GM23248 (cell line): ENCODE data around the gene ZBTB16. TPM values are rescaled to one million over a fixed set of nuclear protein-coding genes. Genes with fewer than 3 reads are reported as not detected.

Experiments used
- DNase-seq: peaks from one replicate; pipeline ENCODE4 v3.0.0-alpha.2; 2015
- H2AFZ ChIP-seq: fragments of 200-600 bp; sonication (generic); 2 replicates; pipeline ENCODE4 v1.6.1; 2016; ENCODE audit warnings: antibody characterized with exemption
- H3F3A ChIP-seq: fragments of 200-600 bp; sonication (generic); 2 replicates; pipeline ENCODE4 v1.6.1; 2016; ENCODE audit warnings: mild to moderate bottlenecking, antibody characterized with exemption, mixed run types; ENCODE audit not compliant: insufficient read depth
- H3K27ac ChIP-seq: fragments of 200-600 bp; sonication (generic); 2 replicates; pipeline ENCODE4 v1.5.1; 2016; ENCODE audit warnings: mild to moderate bottlenecking
- H3K27me3 ChIP-seq: fragments of 200-600 bp; sonication (generic); replicated peaks from 2 replicates; pipeline ENCODE4 v1.6.1; 2016; ENCODE audit warnings: mild to moderate bottlenecking; ENCODE audit not compliant: insufficient read depth
- H3K36me3 ChIP-seq: fragments of 200-600 bp; sonication (generic); 2 replicates; pipeline ENCODE4 v1.6.1; 2016; ENCODE audit warnings: low read depth, mild to moderate bottlenecking
- H3K4me1 ChIP-seq: fragments of 200-600 bp; sonication (generic); 2 replicates; pipeline ENCODE4 v1.6.1; 2016; ENCODE audit warnings: mild to moderate bottlenecking; ENCODE audit not compliant: insufficient read depth
- H3K4me2 ChIP-seq: fragments of 200-600 bp; sonication (generic); one replicate; pipeline ENCODE4 v1.6.1; 2016; ENCODE audit warnings: mild to moderate bottlenecking; ENCODE audit not compliant: unreplicated experiment
- H3K4me3 ChIP-seq: fragments of 200-600 bp; sonication (generic); 2 replicates; pipeline ENCODE4 v1.5.1; 2016; ENCODE audit warnings: mild to moderate bottlenecking
- H3K79me2 ChIP-seq: fragments of 200-600 bp; sonication (generic); 2 replicates; pipeline ENCODE4 v1.6.1; 2016; ENCODE audit warnings: mild to moderate bottlenecking; ENCODE audit not compliant: insufficient read depth
- H3K9ac ChIP-seq: fragments of 200-600 bp; sonication (generic); 2 replicates; pipeline ENCODE4 v1.6.1; 2016; ENCODE audit warnings: mild to moderate bottlenecking
- H3K9me2 ChIP-seq: fragments of 200-600 bp; sonication (generic); 2 replicates; pipeline ENCODE4 v1.6.1; 2016; ENCODE audit warnings: mixed run types, mild to moderate bottlenecking, moderate library complexity; ENCODE audit not compliant: insufficient read depth
- H3K9me3 ChIP-seq: fragments of 200-600 bp; sonication (generic); one replicate; pipeline ENCODE4 v1.6.1; 2017; ENCODE audit warnings: low read depth
- H4K20me1 ChIP-seq: fragments of 200-600 bp; sonication (generic); 2 replicates; pipeline ENCODE4 v1.6.0; 2016; ENCODE audit not compliant: insufficient read depth
- EZH2 ChIP-seq: fragments of 200-600 bp; sonication (generic); IDR thresholded peaks from 2 replicates; pipeline ENCODE4 v1.6.1; 2018; ENCODE audit warnings: antibody characterized with exemption, mild to moderate bottlenecking; ENCODE audit not compliant: insufficient read depth, poor library complexity, severe bottlenecking
- EZH2phosphoT487 ChIP-seq: fragments of 200-600 bp; sonication (generic); IDR thresholded peaks from 2 replicates; pipeline ENCODE4 v1.6.1; 2018; ENCODE audit warnings: antibody characterized with exemption, moderate library complexity, mild to moderate bottlenecking, low read depth; ENCODE audit not compliant: insufficient read depth
- WGBS, 2 experiments: methylation state at CpG; one replicate each; pipeline ENCODE4 v1.1.6; 2015 to 2017; ENCODE audit warnings: low lambda C conversion rate in 2 of 2, low coverage in 1 of 2; ENCODE audit errors: missing lambda C conversion rate in 2 of 2; 5-methylcytosine and 5-hydroxymethylcytosine counted together
- in situ Hi-C: fragments of 300-500 bp; cut with MboI; formaldehyde crosslinking; loops from 2 replicates; pipeline ENCODE4 v1.15.0; 2020
- polyA plus RNA-seq: library from polyadenylated mRNA; unstranded; fragments of >200 nt; fragmentation: Nextera tagmentation; extraction: Ambion mirVana; gene quantifications from 2 replicates; pipeline ENCODE4 v1.2.1, GENCODE V29; 2016
- total RNA-seq: library from RNA; depleted of rRNA; stranded (reverse); fragments of >200 nt; shearing (Covaris generic); gene quantifications from 2 replicates; pipeline ENCODE4 v1.2.3, GENCODE V29; 2014

ZBTB16 gene
- total and polyA plus RNA-seq, 2 experiments from 2014 or later = not detected

GRCh38 chr11:114164546-114164945 is 105.0 kb downstream of the ZBTB16 start:
- H3K4me1 ChIP-seq = peaks cover 39% of the 10 kb centered on the region
- H3K9me3 ChIP-seq = no peaks in the 10 kb centered on the region
- TF ChIP-seq EZH2 = no peak
- no peak for TF ChIP-seq EZH2phosphoT487
- H3K27ac ChIP-seq = no peak overlapping the region
- H3K9me2 ChIP-seq = no peaks in the 10 kb centered on the region
- in situ Hi-C loops = no loop called here
- no peak overlapping the region for H2AFZ ChIP-seq
- peaks cover 10% of the 10 kb centered on the region; the same call in 1 of the 2 replicates for H3K27me3 ChIP-seq
- H3K4me2 ChIP-seq = no peak overlapping the region
- no peak for DNase-seq
- H3F3A ChIP-seq = peaks cover 38% of the 10 kb centered on the region; the same call in 1 of the 2 replicates
- no peaks in the 10 kb centered on the region for H3K36me3 ChIP-seq
- 94 to 95% methylated on average over 9 of the region's 9 CpGs for WGBS, 2 experiments
- 0 out of 2 replicates have a peak, but pooled peaks cover 7% of the 10 kb centered on the region for H4K20me1 ChIP-seq
- H3K79me2 ChIP-seq = no peaks in the 10 kb centered on the region
- no peak overlapping the region for H3K4me3 ChIP-seq
- no peak overlapping the region for H3K9ac ChIP-seq

- Histone ChIP-seq H3K27me3 (peaks cover 10% of the 10 kb centered on the region; the same call in 1 of the 2 replicates), H4K20me1 (0 out of 2 replicates have a peak, but pooled peaks cover 7% of the 10 kb centered on the region), H3K4me1 (peaks cover 37% of the 10 kb centered on the region), H3K36me3 (no peaks in the 10 kb centered on the region), H3K9me3 (no peaks in the 10 kb centered on the region), H3K27ac (no peak overlapping the region), H3K4me3 (no peak overlapping the region), H3K9me2 (no peaks in the 10 kb centered on the region), H3K4me2 (no peak overlapping the region), H3F3A (peaks cover 38% of the 10 kb centered on the region; the same call in 1 of the 2 replicates), H2AFZ (no peak overlapping the region), H3K9ac (no peak overlapping the region), H3K79me2 (no peaks in the 10 kb centered on the region)
- DNase-seq = no peak
- no peak for TF ChIP-seq EZH2
- TF ChIP-seq EZH2phosphoT487 = no peak
- 98 to 99% methylated on average over 7 of the region's 7 CpGs for WGBS, 2 experiments
- in situ Hi-C loops = no loop called here
Measured at GRCh38 chr11:114165326-114166230, 106.1 kb downstream of the ZBTB16 start.

- Histone ChIP-seq H3K4me2 (peak overlapping the region; percentile 62), H2AFZ (no peak overlapping the region), H3K9ac (no peak overlapping the region), H3K9me3 (no peaks in the 10 kb centered on the region), H3K9me2 (no peaks in the 10 kb centered on the region), H3K79me2 (no peaks in the 10 kb centered on the region), H3K4me3 (no peak overlapping the region), H3F3A (peaks cover 30% of the 10 kb centered on the region; the same call in 1 of the 2 replicates), H3K27me3 (peaks cover 10% of the 10 kb centered on the region; the same call in 1 of the 2 replicates), H3K36me3 (no peaks in the 10 kb centered on the region), H3K27ac (no peak overlapping the region), H4K20me1 (0 out of 2 replicates have a peak, but pooled peaks cover 7% of the 10 kb centered on the region), H3K4me1 (peaks cover 35% of the 10 kb centered on the region)
- TF ChIP-seq EZH2phosphoT487 (no peak), EZH2 (no peak)
- in situ Hi-C loops = no loop called here
- DNase-seq = no peak
- 49 to 55% methylated on average over 4 of the region's 4 CpGs for WGBS, 2 experiments
Measured at GRCh38 chr11:114166362-114166761, 106.9 kb downstream of the ZBTB16 start.

- no peaks in the 10 kb centered on the region for H3K9me2 ChIP-seq
- H3K9me3 ChIP-seq = no peaks in the 10 kb centered on the region
- peak overlapping the region; percentile 27 for H3K4me3 ChIP-seq
- H3K4me2 ChIP-seq = peak overlapping the region; percentile 62
- H3F3A ChIP-seq = peaks cover 28% of the 10 kb centered on the region; the same call in 1 of the 2 replicates
- 0 to 2% methylated on average over 3 of the region's 3 CpGs for WGBS, 2 experiments
- H3K79me2 ChIP-seq = no peaks in the 10 kb centered on the region
- no peaks in the 10 kb centered on the region for H3K36me3 ChIP-seq
- peaks cover 15% of the 10 kb centered on the region; the same call in 1 of the 2 replicates for H3K27me3 ChIP-seq
- in situ Hi-C loops = no loop called here
- TF ChIP-seq EZH2 (no peak), EZH2phosphoT487 (peak; percentile 87)
- H3K4me1 ChIP-seq = peaks cover 35% of the 10 kb centered on the region
- peak; percentile 88 for DNase-seq
- no peak overlapping the region for H3K9ac ChIP-seq
- H4K20me1 ChIP-seq = 0 out of 2 replicates have a peak, but pooled peaks cover 7% of the 10 kb centered on the region
- no peak overlapping the region for H3K27ac ChIP-seq
- no peak overlapping the region for H2AFZ ChIP-seq
Measured at GRCh38 chr11:114166897-114167323, 107.4 kb downstream of the ZBTB16 start.
